Pancreas (tissue), 10 donors: ENCODE measurements around the gene NUMBL. TPM values are rescaled to one million over a fixed set of nuclear protein-coding genes. Genes with fewer than 3 reads are reported as not detected.
A peak's percentile ranks its signal among the peaks of the same experiment; 100 is the strongest.

Source experiments
- ATAC-seq, 4 donors: fragments of 200-7000 bp; cut with Tn5 transposase; one replicate each; pipeline versions ENCODE4 v1.8.0 to v1.9.1; 2020; ENCODE audit warnings: mild to moderate bottlenecking in 4 of 4, moderate library complexity in 4 of 4
- DNase-seq, 6 donors: peaks; one replicate each; pipeline ENCODE4 v3.0.0-alpha.2; 2020
- FAIRE-seq: peaks from 2 replicates; lab custom pipeline; 2012; peaks lifted over from hg19 to GRCh38; lab: Jason Lieb, UNC
- H3K27ac ChIP-seq, 4 donors: fragments of 200-600 bp; sonication (generic); 1 replicate in 3 of 4; 2 replicates in 1 of 4; pipeline versions ENCODE4 v1.5.0 to v1.8.0; 2020
- H3K27me3 ChIP-seq, 4 donors: fragments of 200-600 bp; one replicate each; pipeline ENCODE4 v1.8.0; 2021
- H3K36me3 ChIP-seq, 3 donors: fragments of 200-600 bp; sonication (generic) in 1 of 3; one replicate each; pipeline versions ENCODE4 v1.5.0 to v1.8.0; 2020 to 2021
- H3K4me1 ChIP-seq, 3 donors: fragments of 200-600 bp; one replicate each; pipeline ENCODE4 v1.8.0; 2021
- H3K4me3 ChIP-seq, 4 donors: fragments of 200-600 bp; sonication (generic) in 2 of 4; one replicate each; pipeline versions ENCODE4 v1.5.0 to v1.8.0; 2020 to 2021
- H3K9me3 ChIP-seq, 4 donors: fragments of 200-600 bp; one replicate each; pipeline ENCODE4 v1.8.0; 2021
- CTCF ChIP-seq, 4 donors: fragments of 200-600 bp; sonication (generic) in 3 of 4; IDR thresholded peaks; one replicate each; pipeline versions ENCODE4 v1.5.0 to v1.8.0; 2021; ENCODE audit warnings: antibody characterized with exemption in 4 of 4
- WGBS, 2 donors: extraction: QIAGEN DNeasy Blood & Tissue Kit; methylation state at CpG; one replicate each; pipeline ENCODE4 v1.1.7; 2013; 5-methylcytosine and 5-hydroxymethylcytosine counted together
- intact Hi-C, 3 donors: fragments of 100-400 bp; cut with DNase I; formaldehyde crosslinking; loops; one replicate each; pipeline versions ENCODE4 v1.11.1 to v1.14.2; 2022
- polyA plus RNA-seq, 2 donors: library from polyadenylated mRNA; stranded (reverse); fragments of 200-250 nt; gene quantifications; one replicate each; pipeline ENCODE4 v1.2.3, GENCODE V29; 2013
- total RNA-seq, 6 donors: library from RNA; stranded (reverse); fragmentation: NEBNext Ultra II Directional in 4 of 6; extraction: Animal tissue kit (Norgen Biotek cat#: 25700) in 4 of 6; gene quantifications; one replicate each; pipeline versions ENCODE4 v1.2.1 to v1.2.4, GENCODE V29; 2021 to 2023
- donor health status: healthy with polysubstance abuse.
- donor health status: DM: no; HTN: no; CAD: no; lungs with moderate emphysema.
- donor health status: DM: no; HTN: no; CAD: no.
- donor health status: control.
- donor health status: control.
- donor health status: Bipolar disorder and iron deficiency.
- donor health status: DM: yes; HTN: yes; CAD: no.
- donor health status: DM: no; HTN: no; CAD: no.
- donor health status: DM: no; HTN: no; CAD: no.
- donor health status: DM: yes; HTN: yes; CAD: no.

NUMBL gene
- total and polyA plus RNA-seq, 8 donors, result 3.2 to 19.1 (median 8.7) TPM

GRCh38 chr19:40719414-40719894 is 29.0 kb upstream of the NUMBL start:
- no peak for FAIRE-seq
- WGBS, 2 donors, result 26 to 31% methylated on average over 7 of the region's 7 CpGs
- Histone ChIP-seq H3K9me3 (no peaks in the 10 kb centered on the region), H3K27me3 (no peaks in the 10 kb centered on the region), H3K4me3 (peak overlapping the region; percentile 62 to 86 (median 69)), H3K4me1 (peaks cover 21 to 26% (median 22%) of the 10 kb centered on the region in 3 donors), H3K27ac (peak overlapping the region; percentile 92 to 97 (median 94)), H3K36me3 (no peaks in the 10 kb centered on the region)
- intact Hi-C loops, result no loop called here
- no peak for ATAC-seq
- no peak for DNase-seq
- no peak for TF ChIP-seq CTCF (IDR thresholded peaks at IDR 0.05)

- no peak for TF ChIP-seq CTCF (IDR thresholded peaks at IDR 0.05)
- Histone ChIP-seq H3K27me3 (no peaks in the 10 kb centered on the region), H3K4me3 (peak overlapping the region; percentile 62 to 86 (median 69)), H3K27ac (peak overlapping the region; percentile 92 to 97 (median 94)), H3K36me3 (no peaks in the 10 kb centered on the region), H3K4me1 (peaks cover 21 to 26% (median 22%) of the 10 kb centered on the region in 3 donors), H3K9me3 (no peaks in the 10 kb centered on the region)
- 2 to 3% methylated on average over 12 to 16 of the region's 16 CpGs for WGBS, 2 donors
- peak; percentile 30 to 55 (median 42) for ATAC-seq
- DNase-seq, result peak; percentile 79 to 95 (median 87)
- no peak for FAIRE-seq
- intact Hi-C loops, result no loop called here
Observed at GRCh38 chr19:40718774-40719391, 28.4 kb upstream of the NUMBL start.

- Histone ChIP-seq H3K36me3 (no peaks in the 10 kb centered on the region), H3K4me1 (peaks cover 21 to 26% (median 22%) of the 10 kb centered on the region in 3 donors), H3K27me3 (no peaks in the 10 kb centered on the region), H3K27ac (peak overlapping the region; percentile 92 to 97 (median 94)), H3K4me3 (peak overlapping the region; percentile 62 to 86 (median 69)), H3K9me3 (no peaks in the 10 kb centered on the region)
- intact Hi-C loops, result no loop called here
- ATAC-seq (no peak), FAIRE-seq (no peak), DNase-seq (peak; percentile 38 to 84 (median 62))
- 8 to 16% methylated on average over 20 of the region's 20 CpGs for WGBS, 2 donors
- TF ChIP-seq CTCF (IDR thresholded peaks at IDR 0.05), result no peak
Observed at GRCh38 chr19:40717880-40718773, 27.7 kb upstream of the NUMBL start.

DNA sequence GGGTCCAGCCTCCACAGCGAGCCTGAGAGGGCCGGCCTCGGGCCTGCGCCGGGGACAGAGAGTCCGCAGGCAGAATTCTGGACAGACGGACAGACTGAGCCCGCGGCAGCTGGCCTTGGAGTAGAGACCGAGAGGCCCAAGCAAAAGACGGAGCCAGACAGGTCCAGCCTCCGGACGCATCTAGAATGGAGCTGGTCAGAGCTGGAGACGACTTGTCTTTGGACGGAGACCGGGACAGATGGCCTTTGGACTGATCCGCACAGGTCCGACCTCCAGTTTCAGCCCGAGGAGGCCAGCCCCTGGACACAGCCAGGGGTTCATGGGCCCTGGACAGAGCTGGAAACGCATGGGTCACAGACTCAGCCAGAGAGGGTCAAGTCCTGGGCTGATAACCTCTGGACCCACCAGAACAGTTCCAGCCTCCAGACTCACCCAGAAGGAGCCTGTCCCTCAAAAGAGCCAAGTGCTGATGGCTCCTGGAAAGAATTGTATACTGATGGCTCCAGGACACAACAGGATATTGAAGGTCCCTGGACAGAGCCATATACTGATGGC is 27.0 kb upstream of the NUMBL start:
- intact Hi-C loops, result no loop called here
- H3K9me3 ChIP-seq, result no peaks in the 10 kb centered on the region
- FAIRE-seq, result no peak
- H3K27ac ChIP-seq, result peak overlapping the region; percentile 92 to 97 (median 94)
- WGBS, 2 donors, result 0% methylated on average over 20 of the region's 20 CpGs
- H3K36me3 ChIP-seq, result no peaks in the 10 kb centered on the region
- H3K4me1 ChIP-seq, result peaks cover 21 to 26% (median 22%) of the 10 kb centered on the region in 3 donors
- no peak for TF ChIP-seq CTCF (IDR thresholded peaks at IDR 0.05)
- H3K4me3 ChIP-seq, result peak overlapping the region; percentile 62 to 86 (median 69)
- peak in 2 of 6 donors; percentile 48 to 85 for DNase-seq
- H3K27me3 ChIP-seq, result no peaks in the 10 kb centered on the region
- ATAC-seq, result no peak
